Mesothelial cell of epicardium (in vitro differentiated cells): ENCODE measurements around the gene BTBD16. TPM values are rescaled to one million over a fixed set of nuclear protein-coding genes. Genes with fewer than 3 reads are reported as not detected.

Source experiments
- DNase-seq, 2 experiments: peaks; one replicate each; pipeline ENCODE4 v3.0.0; 2021; ENCODE audit warnings: low spot score in 2 of 2; ENCODE audit not compliant: unreplicated experiment in 2 of 2
- H3K27ac Mint-ChIP-seq: 2 replicates; pipeline ENCODE4 v1.8.0; 2021; ENCODE audit warnings: mixed read lengths
- H3K27me3 Mint-ChIP-seq: 2 replicates; pipeline ENCODE4 v1.8.0; 2021; ENCODE audit warnings: low read depth, mixed read lengths
- H3K36me3 Mint-ChIP-seq: 2 replicates; pipeline ENCODE4 v1.8.0; 2021; ENCODE audit warnings: mixed read lengths
- H3K4me1 Mint-ChIP-seq: 2 replicates; pipeline ENCODE4 v1.8.0; 2021; ENCODE audit warnings: mixed read lengths
- H3K4me3 Mint-ChIP-seq: 2 replicates; pipeline ENCODE4 v1.8.0; 2021; ENCODE audit warnings: mild to moderate bottlenecking, moderate library complexity, mixed read lengths
- H3K9me3 Mint-ChIP-seq: 2 replicates; pipeline ENCODE4 v1.8.0; 2021; ENCODE audit warnings: mixed read lengths
- total RNA-seq: library from RNA; stranded (reverse); gene quantifications from 3 replicates; pipeline ENCODE4 v1.2.1, GENCODE V29; 2021
- TF ChIP-seq, protein P1 (sequence below): fragments of 200-600 bp; sonication (generic); IDR thresholded peaks from one replicate; pipeline ENCODE4 v1.5.0; 2021; ENCODE audit warnings: antibody characterized with exemption; ENCODE audit not compliant: unreplicated experiment

BTBD16 gene
- total RNA-seq, 1 donor from 2014 or later = not detected

- no peak overlapping the region for H3K27ac Mint-ChIP-seq
- H3K9me3 Mint-ChIP-seq = no peaks in the 10 kb centered on the region
- peaks cover 3% of the 10 kb centered on the region for H3K27me3 Mint-ChIP-seq
- H3K4me1 Mint-ChIP-seq = peaks cover 9% of the 10 kb centered on the region
- no peak overlapping the region for H3K4me3 Mint-ChIP-seq
- TF ChIP-seq, protein P1, sequence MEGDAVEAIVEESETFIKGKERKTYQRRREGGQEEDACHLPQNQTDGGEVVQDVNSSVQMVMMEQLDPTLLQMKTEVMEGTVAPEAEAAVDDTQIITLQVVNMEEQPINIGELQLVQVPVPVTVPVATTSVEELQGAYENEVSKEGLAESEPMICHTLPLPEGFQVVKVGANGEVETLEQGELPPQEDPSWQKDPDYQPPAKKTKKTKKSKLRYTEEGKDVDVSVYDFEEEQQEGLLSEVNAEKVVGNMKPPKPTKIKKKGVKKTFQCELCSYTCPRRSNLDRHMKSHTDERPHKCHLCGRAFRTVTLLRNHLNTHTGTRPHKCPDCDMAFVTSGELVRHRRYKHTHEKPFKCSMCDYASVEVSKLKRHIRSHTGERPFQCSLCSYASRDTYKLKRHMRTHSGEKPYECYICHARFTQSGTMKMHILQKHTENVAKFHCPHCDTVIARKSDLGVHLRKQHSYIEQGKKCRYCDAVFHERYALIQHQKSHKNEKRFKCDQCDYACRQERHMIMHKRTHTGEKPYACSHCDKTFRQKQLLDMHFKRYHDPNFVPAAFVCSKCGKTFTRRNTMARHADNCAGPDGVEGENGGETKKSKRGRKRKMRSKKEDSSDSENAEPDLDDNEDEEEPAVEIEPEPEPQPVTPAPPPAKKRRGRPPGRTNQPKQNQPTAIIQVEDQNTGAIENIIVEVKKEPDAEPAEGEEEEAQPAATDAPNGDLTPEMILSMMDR = no peak
- DNase-seq = no peak
- H3K36me3 Mint-ChIP-seq = no peaks in the 10 kb centered on the region
These were observed 65.9 kb downstream of the BTBD16 start for GRCh38 chr10:122336961-122337360.

DNA sequence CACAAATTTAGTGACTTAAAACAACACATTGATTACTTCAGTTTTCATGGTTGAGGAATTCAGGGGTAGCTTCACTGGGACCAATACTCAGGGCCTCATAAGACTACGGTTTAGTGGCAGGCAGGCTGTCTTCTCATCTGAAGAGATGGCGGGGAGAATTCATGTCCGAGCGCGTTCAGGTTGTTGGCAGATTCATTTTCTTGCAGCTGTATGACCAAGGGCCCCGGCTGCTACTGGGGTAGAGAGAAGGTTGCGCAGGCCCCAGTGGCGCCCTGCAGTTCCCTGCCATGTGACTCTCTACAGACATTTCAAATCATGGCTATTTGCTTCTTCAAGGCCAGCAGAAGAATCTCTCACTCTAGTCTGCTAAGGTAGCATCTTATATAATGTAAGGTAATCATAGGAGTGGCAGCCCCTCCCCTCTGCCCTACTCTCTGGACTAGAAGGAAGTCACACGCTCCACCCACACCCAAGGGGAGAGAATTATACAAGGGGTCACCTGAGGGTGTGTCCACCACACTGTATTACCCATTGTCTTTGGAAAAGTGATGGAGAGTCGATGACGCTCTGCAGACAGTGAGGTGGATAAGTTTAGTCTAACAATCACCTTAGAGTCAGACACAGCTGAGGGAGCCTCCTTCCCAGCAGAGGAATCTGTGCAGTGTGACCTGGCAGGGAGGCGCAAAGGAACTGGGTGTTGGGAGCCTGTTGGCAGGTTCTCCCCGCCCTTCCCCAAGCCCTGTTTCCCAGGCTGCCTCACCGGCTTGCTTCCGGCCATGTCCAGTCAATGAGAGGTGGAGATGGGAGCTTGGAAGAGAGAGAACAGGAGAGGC lies 67.7 kb downstream of the BTBD16 start:
- TF ChIP-seq, protein P1 = no peak
- Mint-ChIP-seq H3K4me1 (peaks cover 9% of the 10 kb centered on the region), H3K27me3 (no peaks in the 10 kb centered on the region), H3K36me3 (no peaks in the 10 kb centered on the region), H3K27ac (no peak overlapping the region), H3K9me3 (no peaks in the 10 kb centered on the region), H3K4me3 (no peak overlapping the region)
- DNase-seq = no peak

DNA sequence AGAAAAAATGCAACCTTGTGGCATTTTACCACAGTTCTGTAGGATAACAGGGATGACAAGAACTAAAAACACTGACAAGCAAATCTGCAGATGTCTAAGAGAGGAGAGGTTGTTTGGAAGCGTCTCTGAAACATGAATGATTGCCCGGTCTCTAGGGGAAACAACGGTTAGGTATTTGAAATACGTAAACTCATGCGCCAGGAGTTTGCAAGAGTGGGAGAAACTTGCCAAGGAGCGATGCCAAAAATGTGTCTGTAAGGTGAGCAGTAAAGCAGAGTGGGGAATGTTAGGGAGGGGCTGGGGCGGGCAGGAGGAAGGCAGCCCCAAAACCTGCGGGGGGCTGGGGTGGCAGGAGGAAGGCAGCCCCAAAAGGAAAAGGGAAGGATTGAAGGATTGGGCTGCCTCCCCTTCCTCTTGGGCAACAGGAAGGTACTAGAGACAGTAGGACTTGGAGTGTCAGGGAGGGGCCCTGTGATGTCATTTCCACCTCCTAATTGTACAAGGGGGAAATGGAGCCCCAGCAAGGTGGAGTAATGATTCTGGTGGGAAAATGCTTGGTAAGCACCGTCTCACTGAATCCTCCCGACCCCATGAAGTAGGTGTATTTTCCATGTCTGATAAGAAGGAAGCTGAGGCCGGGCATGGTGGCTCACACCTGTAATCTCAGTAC lies 70.2 kb downstream of the BTBD16 start:
- H3K9me3 Mint-ChIP-seq = peaks cover 9% of the 10 kb centered on the region
- peaks cover 9% of the 10 kb centered on the region for H3K4me1 Mint-ChIP-seq
- H3K27ac Mint-ChIP-seq = peak overlapping the region; percentile 78
- no peak overlapping the region for H3K4me3 Mint-ChIP-seq
- no peaks in the 10 kb centered on the region for H3K27me3 Mint-ChIP-seq
- TF ChIP-seq, protein P1 = no peak
- H3K36me3 Mint-ChIP-seq = no peaks in the 10 kb centered on the region
- no peak for DNase-seq

DNA sequence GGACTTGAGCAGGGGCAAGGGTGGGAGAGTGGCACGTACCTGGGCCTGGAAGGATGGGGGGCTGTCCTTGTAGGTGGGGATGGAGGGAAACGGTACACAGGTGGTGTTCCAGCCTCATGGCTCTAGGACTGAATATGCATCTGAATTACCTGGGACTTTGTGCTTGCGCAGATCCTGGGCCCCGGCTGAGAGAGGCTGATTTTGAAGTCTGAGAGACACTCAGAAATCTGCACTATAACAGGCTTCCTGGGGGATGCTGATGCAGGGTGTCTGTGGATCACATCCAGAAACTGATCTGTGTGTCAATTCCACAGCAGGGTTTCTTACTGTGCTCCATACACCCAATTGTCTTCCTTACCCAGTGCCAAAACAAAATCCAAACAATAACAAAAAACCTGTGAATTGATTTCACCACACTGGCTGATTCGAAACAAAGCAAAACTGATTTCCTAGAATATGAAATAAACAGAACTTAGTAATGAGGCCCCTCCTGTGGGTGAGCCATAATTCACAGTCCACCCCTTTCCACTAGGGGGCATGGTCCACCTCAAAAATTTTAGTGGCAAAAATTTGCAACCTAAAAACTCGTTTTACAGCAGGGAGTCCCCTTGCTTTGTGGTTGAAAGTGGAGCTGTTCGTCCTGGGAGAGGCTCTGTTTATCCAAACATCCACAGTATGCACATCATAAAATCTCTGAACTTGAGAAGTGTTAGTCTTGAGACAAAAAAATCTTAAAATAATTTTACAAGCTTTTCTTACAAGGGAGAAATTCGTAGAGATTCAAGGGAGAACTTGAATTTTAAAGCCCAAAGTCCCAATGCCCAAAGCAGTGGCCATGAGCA lies 71.4 kb downstream of the BTBD16 start:
- TF ChIP-seq, protein P1 = peak; percentile 79
- Mint-ChIP-seq H3K27ac (peak overlapping the region; percentile 5), H3K36me3 (peaks cover 3% of the 10 kb centered on the region), H3K9me3 (peaks cover 13% of the 10 kb centered on the region), H3K27me3 (no peaks in the 10 kb centered on the region), H3K4me3 (no peak overlapping the region), H3K4me1 (peaks cover 9% of the 10 kb centered on the region)
- DNase-seq = no peak

GRCh38 chr10:122343135-122343800 lies 72.2 kb downstream of the BTBD16 start:
- TF ChIP-seq, protein P1 = no peak
- Mint-ChIP-seq H3K36me3 (peaks cover 3% of the 10 kb centered on the region), H3K27ac (no peak overlapping the region), H3K4me1 (peaks cover 9% of the 10 kb centered on the region), H3K9me3 (peaks cover 13% of the 10 kb centered on the region), H3K4me3 (no peak overlapping the region), H3K27me3 (no peaks in the 10 kb centered on the region)
- no peak for DNase-seq
